ENCODE measurements around the gene ZDHHC13.
"Not testable (repeated sequence)": the region's sequence is repeated elsewhere in the genome, so short reads cannot be mapped to it uniquely, and the experiment has no call there.

The ZDHHC13 gene

GRCh38 chr11:19126562-19127325 lies 9.8 kb downstream of the ZDHHC13 start:
- H3K4me1 ChIP-seq (ENCODE audit: control insufficient read depth, insufficient read depth, low read length) = peaks cover 12% of the 10 kb centered on the region
- H3K27ac ChIP-seq (ENCODE audit: low read depth, low read length); H3K9ac ChIP-seq (ENCODE audit: low read depth, low read length); H3K4me3 ChIP-seq (ENCODE audit: low read depth, low read length); H3K9me3 ChIP-seq (ENCODE audit: control insufficient read depth, insufficient read depth, low read length); H3K27me3 ChIP-seq (ENCODE audit: control insufficient read depth, insufficient read depth, low read length): not testable (repeated sequence)
- H3K36me3 ChIP-seq (ENCODE audit: control insufficient read depth, insufficient read depth, low read length) = peaks cover 11% of the 10 kb centered on the region

GRCh38 chr11:19134004-19134403 lies 17.0 kb downstream of the ZDHHC13 start:
- Histone ChIP-seq H3K9me3 (ENCODE audit: control insufficient read depth, insufficient read depth, low read length) (peaks cover 19% of the 10 kb centered on the region), H3K27me3 (ENCODE audit: control insufficient read depth, insufficient read depth, low read length) (no peaks in the 10 kb centered on the region), H3K27ac (ENCODE audit: low read depth, low read length) (no peak overlapping the region), H3K9ac (ENCODE audit: low read depth, low read length) (no peak overlapping the region), H3K4me3 (ENCODE audit: low read depth, low read length) (no peak overlapping the region), H3K4me1 (ENCODE audit: control insufficient read depth, insufficient read depth, low read length) (no peaks in the 10 kb centered on the region), H3K36me3 (ENCODE audit: control insufficient read depth, insufficient read depth, low read length) (no peaks in the 10 kb centered on the region; the same call in 1 of the 2 replicates)

- H3K4me1 ChIP-seq (ENCODE audit: control insufficient read depth, insufficient read depth, low read length) = not testable (repeated sequence)
- peaks cover 16% of the 10 kb centered on the region for H3K9me3 ChIP-seq (ENCODE audit: control insufficient read depth, insufficient read depth, low read length)
Observed at GRCh38 chr11:19136884-19137283, 19.9 kb downstream of the ZDHHC13 start.

GRCh38 chr11:19145319-19145718 lies 28.4 kb downstream of the ZDHHC13 start:
- H3K4me1 ChIP-seq (ENCODE audit: control insufficient read depth, insufficient read depth, low read length) = no peaks in the 10 kb centered on the region
- H3K36me3 ChIP-seq (ENCODE audit: control insufficient read depth, insufficient read depth, low read length) = peaks cover 52% of the 10 kb centered on the region
- H3K27me3 ChIP-seq (ENCODE audit: control insufficient read depth, insufficient read depth, low read length) = no peaks in the 10 kb centered on the region
- no peaks in the 10 kb centered on the region for H3K9me3 ChIP-seq (ENCODE audit: control insufficient read depth, insufficient read depth, low read length)
- H3K9ac ChIP-seq (ENCODE audit: low read depth, low read length) = no peak overlapping the region
- no peak overlapping the region for H3K4me3 ChIP-seq (ENCODE audit: low read depth, low read length)
- no peak overlapping the region for H3K27ac ChIP-seq (ENCODE audit: low read depth, low read length)

More at GRCh38 chr11:19136884-19137283, 19.9 kb downstream of the ZDHHC13 start:
- H3K9ac ChIP-seq (ENCODE audit: low read depth, low read length); H3K27ac ChIP-seq (ENCODE audit: low read depth, low read length); H3K36me3 ChIP-seq (ENCODE audit: control insufficient read depth, insufficient read depth, low read length); H3K27me3 ChIP-seq (ENCODE audit: control insufficient read depth, insufficient read depth, low read length); H3K4me3 ChIP-seq (ENCODE audit: low read depth, low read length): not testable (repeated sequence)

GRCh38 chr11:19156892-19157291 lies 39.9 kb downstream of the ZDHHC13 start:
- H3K27me3 ChIP-seq (ENCODE audit: control insufficient read depth, insufficient read depth, low read length) = no peaks in the 10 kb centered on the region
- no peak overlapping the region for H3K27ac ChIP-seq (ENCODE audit: low read depth, low read length)
- H3K36me3 ChIP-seq (ENCODE audit: control insufficient read depth, insufficient read depth, low read length) = peaks cover 65% of the 10 kb centered on the region
- no peaks in the 10 kb centered on the region for H3K4me1 ChIP-seq (ENCODE audit: control insufficient read depth, insufficient read depth, low read length)
- no peaks in the 10 kb centered on the region for H3K9me3 ChIP-seq (ENCODE audit: control insufficient read depth, insufficient read depth, low read length)
- no peak overlapping the region for H3K4me3 ChIP-seq (ENCODE audit: low read depth, low read length)
- H3K9ac ChIP-seq (ENCODE audit: low read depth, low read length) = no peak overlapping the region

GRCh38 chr11:19160847-19161246 lies 43.9 kb downstream of the ZDHHC13 start:
- H3K9ac ChIP-seq (ENCODE audit: low read depth, low read length) = no peak overlapping the region
- peaks cover 61% of the 10 kb centered on the region for H3K36me3 ChIP-seq (ENCODE audit: control insufficient read depth, insufficient read depth, low read length)

GRCh38 chr11:19161651-19162050 lies 44.7 kb downstream of the ZDHHC13 start:
- Histone ChIP-seq H3K4me1 (ENCODE audit: control insufficient read depth, insufficient read depth, low read length) (no peaks in the 10 kb centered on the region), H3K27ac (ENCODE audit: low read depth, low read length) (no peak overlapping the region), H3K9ac (ENCODE audit: low read depth, low read length) (no peak overlapping the region), H3K9me3 (ENCODE audit: control insufficient read depth, insufficient read depth, low read length) (no peaks in the 10 kb centered on the region), H3K27me3 (ENCODE audit: control insufficient read depth, insufficient read depth, low read length) (no peaks in the 10 kb centered on the region), H3K36me3 (ENCODE audit: control insufficient read depth, insufficient read depth, low read length) (peaks cover 65% of the 10 kb centered on the region), H3K4me3 (ENCODE audit: low read depth, low read length) (no peak overlapping the region)

More at GRCh38 chr11:19160847-19161246, 43.9 kb downstream of the ZDHHC13 start:
- no peaks in the 10 kb centered on the region for H3K27me3 ChIP-seq (ENCODE audit: control insufficient read depth, insufficient read depth, low read length)
- H3K4me1 ChIP-seq (ENCODE audit: control insufficient read depth, insufficient read depth, low read length) = no peaks in the 10 kb centered on the region
- no peak overlapping the region for H3K27ac ChIP-seq (ENCODE audit: low read depth, low read length)
- no peaks in the 10 kb centered on the region for H3K9me3 ChIP-seq (ENCODE audit: control insufficient read depth, insufficient read depth, low read length)
- no peak overlapping the region for H3K4me3 ChIP-seq (ENCODE audit: low read depth, low read length)

GRCh38 chr11:19162951-19163505 lies 46.1 kb downstream of the ZDHHC13 start:
- Histone ChIP-seq H3K4me1 (ENCODE audit: control insufficient read depth, insufficient read depth, low read length) (no peaks in the 10 kb centered on the region), H3K9ac (ENCODE audit: low read depth, low read length) (no peak overlapping the region), H3K27ac (ENCODE audit: low read depth, low read length) (no peak overlapping the region), H3K4me3 (ENCODE audit: low read depth, low read length) (no peak overlapping the region), H3K36me3 (ENCODE audit: control insufficient read depth, insufficient read depth, low read length) (peaks cover 72% of the 10 kb centered on the region), H3K9me3 (ENCODE audit: control insufficient read depth, insufficient read depth, low read length) (no peaks in the 10 kb centered on the region), H3K27me3 (ENCODE audit: control insufficient read depth, insufficient read depth, low read length) (no peaks in the 10 kb centered on the region)

- Histone ChIP-seq H3K9ac (ENCODE audit: low read depth, low read length) (no peak overlapping the region), H3K9me3 (ENCODE audit: control insufficient read depth, insufficient read depth, low read length) (no peaks in the 10 kb centered on the region), H3K4me3 (ENCODE audit: low read depth, low read length) (no peak overlapping the region), H3K36me3 (ENCODE audit: control insufficient read depth, insufficient read depth, low read length) (peaks cover 78% of the 10 kb centered on the region), H3K27ac (ENCODE audit: low read depth, low read length) (no peak overlapping the region), H3K4me1 (ENCODE audit: control insufficient read depth, insufficient read depth, low read length) (no peaks in the 10 kb centered on the region), H3K27me3 (ENCODE audit: control insufficient read depth, insufficient read depth, low read length) (no peaks in the 10 kb centered on the region)
Observed at GRCh38 chr11:19163617-19164016, 46.6 kb downstream of the ZDHHC13 start.

- Histone ChIP-seq H3K9me3 (ENCODE audit: control insufficient read depth, insufficient read depth, low read length) (no peaks in the 10 kb centered on the region), H3K27ac (ENCODE audit: low read depth, low read length) (no peak overlapping the region), H3K4me1 (ENCODE audit: control insufficient read depth, insufficient read depth, low read length) (no peaks in the 10 kb centered on the region), H3K4me3 (ENCODE audit: low read depth, low read length) (no peak overlapping the region), H3K36me3 (ENCODE audit: control insufficient read depth, insufficient read depth, low read length) (peaks cover 78% of the 10 kb centered on the region), H3K27me3 (ENCODE audit: control insufficient read depth, insufficient read depth, low read length) (no peaks in the 10 kb centered on the region), H3K9ac (ENCODE audit: low read depth, low read length) (no peak overlapping the region)
Observed at GRCh38 chr11:19164230-19164855, 47.4 kb downstream of the ZDHHC13 start.

GRCh38 chr11:19164881-19165280 lies 47.9 kb downstream of the ZDHHC13 start:
- H3K36me3 ChIP-seq (ENCODE audit: control insufficient read depth, insufficient read depth, low read length) = peaks cover 78% of the 10 kb centered on the region
- H3K27ac ChIP-seq (ENCODE audit: low read depth, low read length) = no peak overlapping the region

More at GRCh38 chr11:19164881-19165280, 47.9 kb downstream of the ZDHHC13 start:
- H3K9ac ChIP-seq (ENCODE audit: low read depth, low read length) = no peak overlapping the region
- no peak overlapping the region for H3K4me3 ChIP-seq (ENCODE audit: low read depth, low read length)
- no peaks in the 10 kb centered on the region for H3K9me3 ChIP-seq (ENCODE audit: control insufficient read depth, insufficient read depth, low read length)
- H3K4me1 ChIP-seq (ENCODE audit: control insufficient read depth, insufficient read depth, low read length) = no peaks in the 10 kb centered on the region
- H3K27me3 ChIP-seq (ENCODE audit: control insufficient read depth, insufficient read depth, low read length) = no peaks in the 10 kb centered on the region
